ENCODE results near the gene CLSTN2.

Gene CLSTN2

GRCh38 chr3:140349938-140350337 lies 415.0 kb downstream of the CLSTN2 start:
- no peak overlapping the region for H3K4me3 ChIP-seq (ENCODE audit: low read depth, low read length)
- in situ Hi-C loops (cut with HindIII; ENCODE audit: low sequenced_read_pairs) = no loop called here
- no peak for DNase-seq (ENCODE audit: low read depth, low spot score)
- no peak for TF ChIP-seq CTCF (IDR thresholded peaks at IDR 0.05; ENCODE audit: low read depth, low read length)

GRCh38 chr3:140351466-140351865 lies 416.5 kb downstream of the CLSTN2 start:
- DNase-seq (ENCODE audit: low read depth, low spot score) = no peak
- in situ Hi-C loops (cut with HindIII; ENCODE audit: low sequenced_read_pairs) = no loop called here
- no peak for TF ChIP-seq CTCF (IDR thresholded peaks at IDR 0.05; ENCODE audit: low read depth, low read length)
- H3K4me3 ChIP-seq (ENCODE audit: low read depth, low read length) = no peak overlapping the region

GRCh38 chr3:140355481-140355880 lies 420.5 kb downstream of the CLSTN2 start:
- TF ChIP-seq CTCF (IDR thresholded peaks at IDR 0.05; ENCODE audit: low read depth, low read length) = no peak
- no peak overlapping the region for H3K4me3 ChIP-seq (ENCODE audit: low read depth, low read length)
- in situ Hi-C loops (cut with HindIII; ENCODE audit: low sequenced_read_pairs) = no loop called here
- no peak for DNase-seq (ENCODE audit: low read depth, low spot score)

- no peak for TF ChIP-seq CTCF (IDR thresholded peaks at IDR 0.05; ENCODE audit: low read depth, low read length)
- in situ Hi-C loops (cut with HindIII; ENCODE audit: low sequenced_read_pairs) = no loop called here
- H3K4me3 ChIP-seq (ENCODE audit: low read depth, low read length) = no peak overlapping the region
- no peak for DNase-seq (ENCODE audit: low read depth, low spot score)
Measured at GRCh38 chr3:140358686-140359085, 423.7 kb downstream of the CLSTN2 start.

GRCh38 chr3:140359233-140359995 lies 424.4 kb downstream of the CLSTN2 start:
- in situ Hi-C loops (cut with HindIII; ENCODE audit: low sequenced_read_pairs) = no loop called here
- H3K4me3 ChIP-seq (ENCODE audit: low read depth, low read length) = no peak overlapping the region
- TF ChIP-seq CTCF (IDR thresholded peaks at IDR 0.05; ENCODE audit: low read depth, low read length) = no peak
- no peak for DNase-seq (ENCODE audit: low read depth, low spot score)

- in situ Hi-C loops (cut with HindIII; ENCODE audit: low sequenced_read_pairs) = no loop called here
- H3K4me3 ChIP-seq (ENCODE audit: low read depth, low read length) = no peak overlapping the region
- no peak for DNase-seq (ENCODE audit: low read depth, low spot score)
- peak; percentile 5 for TF ChIP-seq CTCF (IDR thresholded peaks at IDR 0.05; ENCODE audit: low read depth, low read length)
Measured at GRCh38 chr3:140360332-140360731, 425.3 kb downstream of the CLSTN2 start.

Measured in astrocyte of the spinal cord (primary cell).